Neutrophil (primary cell): ENCODE data around the gene IL4R.

Experiments
- H3K27ac ChIP-seq: fragments of 200-600 bp; sonication (generic); 2 replicates; pipeline ENCODE4 v1.5.1; 2016; ENCODE audit warnings: mild to moderate bottlenecking, moderate library complexity
- H3K27me3 ChIP-seq: fragments of 200-600 bp; sonication (generic); 2 replicates; pipeline ENCODE4 v1.6.0; 2016; ENCODE audit warnings: mild to moderate bottlenecking
- H3K36me3 ChIP-seq: fragments of 200-600 bp; sonication (generic); 2 replicates; pipeline ENCODE4 v1.5.1; 2017
- H3K4me1 ChIP-seq, 2 experiments: fragments of 200-600 bp in 1 of 2; sonication (generic) in 1 of 2; 1 replicate in 1 of 2; 2 replicates in 1 of 2; pipeline versions ENCODE4 v1.5.1 to v1.6.1; 2013 to 2016; ENCODE audit warnings: low read depth in 1 of 2, low read length in 1 of 2, mild to moderate bottlenecking in 1 of 2, moderate library complexity in 1 of 2; ENCODE audit not compliant: control insufficient read depth in 1 of 2, insufficient read depth in 1 of 2
- H3K4me3 ChIP-seq, 2 experiments: fragments of 200-600 bp in 1 of 2; sonication (generic) in 1 of 2; 1 replicate in 1 of 2; 2 replicates in 1 of 2; pipeline ENCODE4 v1.5.1; 2013 to 2016; ENCODE audit warnings: low read depth in 1 of 2, low read length in 1 of 2, mild to moderate bottlenecking in 1 of 2, moderate library complexity in 1 of 2
- H3K9me3 ChIP-seq: fragments of 200-600 bp; sonication (generic); 2 replicates; pipeline ENCODE4 v1.5.1; 2016
- CTCF ChIP-seq: fragments of 200-600 bp; sonication (generic); IDR thresholded peaks from 2 replicates; pipeline ENCODE4 v1.5.1; 2016; ENCODE audit warnings: antibody characterized with exemption

The IL4R gene

GRCh38 chr16:27384425-27384824 lies 70.7 kb downstream of the IL4R start:
- Histone ChIP-seq H3K36me3 (no peaks in the 10 kb centered on the region), H3K4me1 (peaks cover 0 to 6% of the 10 kb centered on the region in 2 experiments), H3K27me3 (no peaks in the 10 kb centered on the region), H3K4me3 (no peak overlapping the region), H3K27ac (no peak overlapping the region), H3K9me3 (no peaks in the 10 kb centered on the region)
- no peak for TF ChIP-seq CTCF

DNA sequence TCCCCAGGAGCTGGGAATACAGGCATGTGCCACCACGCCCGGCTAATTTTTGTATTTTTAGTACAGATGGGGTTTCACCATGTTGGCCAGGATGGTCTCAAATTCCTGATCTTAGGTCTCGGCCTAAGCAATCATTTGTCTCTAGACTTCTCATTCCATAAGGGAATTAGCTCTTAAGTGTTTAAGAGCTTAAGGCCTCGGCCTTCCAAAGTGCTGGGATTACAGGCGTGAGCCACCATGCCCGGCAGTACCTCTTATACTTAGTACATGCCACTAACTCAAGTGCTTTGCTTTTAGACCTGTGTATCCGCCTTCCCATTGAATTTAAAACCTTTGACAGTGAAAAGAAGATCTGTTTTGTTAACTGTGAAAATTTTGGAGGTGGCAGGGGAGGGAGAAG lies 71.6 kb downstream of the IL4R start:
- Histone ChIP-seq H3K4me1 (peaks cover 0 to 10% of the 10 kb centered on the region in 2 experiments), H3K4me3 (no peak overlapping the region), H3K36me3 (no peaks in the 10 kb centered on the region), H3K9me3 (no peaks in the 10 kb centered on the region), H3K27ac (no peak overlapping the region), H3K27me3 (no peaks in the 10 kb centered on the region)
- TF ChIP-seq CTCF: no peak

GRCh38 chr16:27386674-27387073 lies 72.9 kb downstream of the IL4R start:
- Histone ChIP-seq H3K36me3 (no peaks in the 10 kb centered on the region), H3K4me1 (peaks cover 0 to 11% of the 10 kb centered on the region in 2 experiments), H3K9me3 (no peaks in the 10 kb centered on the region), H3K27me3 (no peaks in the 10 kb centered on the region), H3K4me3 (no peak overlapping the region), H3K27ac (no peak overlapping the region)
- no peak for TF ChIP-seq CTCF

DNA sequence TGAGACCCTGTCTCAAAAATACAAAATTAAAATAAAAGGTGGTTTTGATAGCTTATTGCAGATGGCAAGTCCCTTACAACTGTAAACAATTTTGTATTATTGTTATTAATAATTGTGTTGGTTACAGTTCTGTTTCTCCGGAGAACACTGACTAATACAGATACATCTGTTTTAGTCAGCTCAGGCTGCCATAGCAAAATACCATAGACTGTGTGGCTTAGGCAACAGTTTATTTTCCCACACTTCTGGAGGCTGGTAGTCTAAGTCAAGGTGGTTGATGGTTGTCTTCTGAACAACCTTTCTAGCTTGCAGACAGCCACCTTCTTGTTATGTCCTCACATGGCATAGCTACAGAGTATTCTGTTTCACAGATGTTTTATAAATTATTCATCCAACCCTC lies 74.0 kb downstream of the IL4R start:
- no peak for TF ChIP-seq CTCF
- Histone ChIP-seq H3K36me3 (no peaks in the 10 kb centered on the region), H3K4me3 (no peak overlapping the region), H3K9me3 (no peaks in the 10 kb centered on the region), H3K27me3 (no peaks in the 10 kb centered on the region), H3K27ac (no peak overlapping the region), H3K4me1 (peaks cover 0 to 11% of the 10 kb centered on the region in 2 experiments)

GRCh38 chr16:27389272-27389961 lies 75.6 kb downstream of the IL4R start:
- Histone ChIP-seq H3K4me1 (peaks cover 0 to 5% of the 10 kb centered on the region in 2 experiments), H3K9me3 (no peaks in the 10 kb centered on the region), H3K27ac (no peak overlapping the region), H3K36me3 (no peaks in the 10 kb centered on the region), H3K27me3 (no peaks in the 10 kb centered on the region), H3K4me3 (no peak overlapping the region)
- no peak for TF ChIP-seq CTCF
